K562 (cell line): Measurements from ENCODE around the gene TECPR1.

Experiments used
- DPF2 ChIP-seq: fragments of 450-650 bp; IDR thresholded peaks from 2 replicates; pipeline ENCODE4 v1.6.1; 2016
- HDAC1 ChIP-seq, 2 experiments: fragments of 450-650 bp; IDR thresholded peaks; 2 replicates each; pipeline ENCODE4 v1.6.1; 2016 to 2017; ENCODE audit warnings: inconsistent platforms in 1 of 2, mild to moderate bottlenecking in 1 of 2, moderate library complexity in 1 of 2
- MAFK ChIP-seq: IDR thresholded peaks from 2 replicates; pipeline ENCODE4 v1.6.1; 2011; ENCODE audit warnings: low read length, improper control_type of control experiment
- MXI1 ChIP-seq: IDR thresholded peaks from 2 replicates; pipeline ENCODE4 v1.6.1; 2011; ENCODE audit warnings: low read depth, mild to moderate bottlenecking, improper control_type of control experiment, low read length
- MYNN ChIP-seq, 2 experiments: sonication (generic); formaldehyde crosslinking in 1 of 2; IDR thresholded peaks; 2 replicates each; pipeline versions ENCODE4 v1.5.0 to v1.6.1; 2016 to 2020; ENCODE audit warnings: antibody characterized with exemption in 1 of 2, missing genetic modification reagents in 1 of 2
- NBN ChIP-seq: fragments of 450-650 bp; IDR thresholded peaks from 2 replicates; pipeline ENCODE4 v1.6.1; 2016; ENCODE audit warnings: low read depth, mild to moderate bottlenecking
- POLR2A ChIP-seq: fragments of 450-650 bp; conservative IDR thresholded peaks from 2 replicates; pipeline ENCODE4 v1.6.1; 2016
- POLR2AphosphoS2 ChIP-seq: IDR thresholded peaks from 2 replicates; pipeline ENCODE4 v1.6.1; 2012; ENCODE audit warnings: low read length, improper control_type of control experiment
- RCOR1 ChIP-seq, 2 experiments: IDR thresholded peaks; 2 replicates each; pipeline ENCODE4 v1.6.1; 2012; ENCODE audit warnings: low read depth in 2 of 2, low read length in 2 of 2, borderline replicate concordance in 1 of 2, improper control_type of control experiment in 1 of 2
- TCFL5 ChIP-seq: fragments of 250-450 bp; sonication (Bioruptor Pico); conservative IDR thresholded peaks from 2 replicates; pipeline ENCODE4 v1.6.1; 2021; ENCODE audit warnings: mild to moderate bottlenecking, moderate library complexity, matching md5 sums
- TFAM ChIP-seq: fragments of 250-450 bp; sonication (Bioruptor Pico); conservative IDR thresholded peaks from 2 replicates; pipeline ENCODE4 v1.5.0; 2021; ENCODE audit warnings: mild to moderate bottlenecking, moderate library complexity
- USF2 ChIP-seq: sonication (generic); formaldehyde crosslinking; IDR thresholded peaks from 2 replicates; pipeline ENCODE4 v1.5.0; 2020; ENCODE audit warnings: missing genetic modification reagents
- ZNF263 ChIP-seq: sonication (generic); formaldehyde crosslinking; IDR thresholded peaks from 2 replicates; pipeline ENCODE4 v1.8.0; 2022; ENCODE audit warnings: mild to moderate bottlenecking, missing genetic modification reagents, borderline replicate concordance

GRCh38 chr7:98250789-98251188 lies 1.2 kb downstream of the TECPR1 start:
- TF ChIP-seq POLR2AphosphoS2 (no peak), MXI1 (no peak), RCOR1 (IDR thresholded peaks at IDR 0.05; ENCODE audit: borderline replicate concordance in 1 of 2, low read depth in 2 of 2, low read length in 2 of 2) (no peak), MYNN (IDR thresholded peaks at IDR 0.05) (no peak), MYNN (CRISPR knock-in tag; IDR thresholded peaks at IDR 0.05) (no peak), USF2 (CRISPR knock-in tag) (no peak), NBN (no peak), ZNF263 (CRISPR knock-in tag) (no peak), TCFL5 (no peak), MAFK (no peak), DPF2 (no peak), TFAM (no peak), POLR2A (no peak), HDAC1 (IDR thresholded peaks at IDR 0.05) (no peak)
